Measurements from ENCODE around the gene ITGA2B. TPM values are rescaled to one million over a fixed set of nuclear protein-coding genes. Genes with fewer than 3 reads are reported as not detected.

Gene ITGA2B
- total and polyA plus RNA-seq, 2 experiments from 2014 or later = 13.3 to 13.9 TPM

GRCh38 chr17:44417553-44417952 lies 28.1 kb upstream of the ITGA2B start (continued):
- no peak for TF ChIP-seq ETS1 (IDR thresholded peaks at IDR 0.05)
- TF ChIP-seq JUNB (IDR thresholded peaks at IDR 0.05; ENCODE audit: unreplicated experiment) = no peak
- TF ChIP-seq ZNF331 (CRISPR knock-in tag; IDR thresholded peaks at IDR 0.05; ENCODE audit: low read depth) = no peak
- no peak for TF ChIP-seq NANOG (IDR thresholded peaks at IDR 0.05; ENCODE audit: borderline replicate concordance)
- TF ChIP-seq STAT1 (IDR thresholded peaks at IDR 0.05; ENCODE audit: unreplicated experiment) = no peak
- no peak for TF ChIP-seq EZH2phosphoT487 (IDR thresholded peaks at IDR 0.05; ENCODE audit: unreplicated experiment)
- no peak for TF ChIP-seq REST (IDR thresholded peaks at IDR 0.05; ENCODE audit: unreplicated experiment)
- no peak for TF ChIP-seq POLR2AphosphoS5 (IDR thresholded peaks at IDR 0.05; ENCODE audit: low read depth)
- TF ChIP-seq CTCF (conservative IDR thresholded peaks at IDR 0.05; ENCODE audit: low read depth in 2 of 2) = no peak

- H3K36me3 ChIP-seq (ENCODE audit: insufficient read depth) = 0 out of 2 replicates have a peak, but pooled peaks cover 5% of the 10 kb centered on the region
- TF ChIP-seq STAT1 (IDR thresholded peaks at IDR 0.05; ENCODE audit: unreplicated experiment) = no peak
- TF ChIP-seq CREB1 (CRISPR knock-in tag; IDR thresholded peaks at IDR 0.05; ENCODE audit: low read depth) = no peak
- no peak for TF ChIP-seq EZH2phosphoT487 (IDR thresholded peaks at IDR 0.05; ENCODE audit: unreplicated experiment)
- TF ChIP-seq ZNF114 (CRISPR knock-in tag; IDR thresholded peaks at IDR 0.05) = no peak
- TF ChIP-seq REST (IDR thresholded peaks at IDR 0.05; ENCODE audit: unreplicated experiment) = no peak
- TF ChIP-seq EZH2 (IDR thresholded peaks at IDR 0.05; ENCODE audit: low read depth, unreplicated experiment) = no peak
- no peak for TF ChIP-seq NANOG (IDR thresholded peaks at IDR 0.05; ENCODE audit: borderline replicate concordance)
- no peak for TF ChIP-seq ETS1 (IDR thresholded peaks at IDR 0.05)
- TF ChIP-seq ZNF331 (CRISPR knock-in tag; IDR thresholded peaks at IDR 0.05; ENCODE audit: low read depth) = no peak
- Mint-ChIP-seq H3K27ac (no peak overlapping the region), H3K9me3 (no peaks in the 10 kb centered on the region), H3K36me3 (ENCODE audit: low read depth) (peaks cover 25% of the 10 kb centered on the region; the same call in 2 of the 3 replicates), H3K4me3 (no peak overlapping the region), H3K4me1 (no peaks in the 10 kb centered on the region), H3K27me3 (ENCODE audit: insufficient read depth, low read depth, poor library complexity) (no peaks in the 10 kb centered on the region)
- no peak overlapping the region for H3K4me3 ChIP-seq
- no peaks in the 10 kb centered on the region for H3K27me3 ChIP-seq (ENCODE audit: insufficient read depth)
- no peak overlapping the region for H3K27ac ChIP-seq (ENCODE audit: low read depth)
- no peaks in the 10 kb centered on the region for H3K9me2 ChIP-seq (ENCODE audit: insufficient read depth)
- H2AFZ ChIP-seq = no peak overlapping the region
- DNase-seq (ENCODE audit: low spot score) = no peak
- H3K4me1 ChIP-seq (ENCODE audit: insufficient read depth) = no peaks in the 10 kb centered on the region
- no peak for ATAC-seq
- H3K79me2 ChIP-seq (replicated peaks; ENCODE audit: insufficient read depth) = no peaks in the 10 kb centered on the region
- peaks cover 10% of the 10 kb centered on the region for H4K20me1 ChIP-seq (replicated peaks; ENCODE audit: insufficient read depth)
- H3K4me2 ChIP-seq = no peak overlapping the region
- no peaks in the 10 kb centered on the region for H3F3A ChIP-seq (replicated peaks; ENCODE audit: low read depth)
Observed at GRCh38 chr17:44416558-44417289, 27.3 kb upstream of the ITGA2B start.
